HG02759 (cell line): ENCODE data around the gene SNX30.
A peak's percentile ranks its signal among the peaks of the same experiment; 100 is the strongest.

ENCODE experiments used
- ATAC-seq: cut with Tn5 transposase; IDR thresholded peaks from one replicate; pipeline ENCODE4 v1.9.1; 2021; ENCODE audit warnings: mild to moderate bottlenecking, moderate library complexity; ENCODE audit not compliant: unreplicated experiment

Gene SNX30

GRCh38 chr9:112751056-112751795, 666 bp downstream of the SNX30 start:
- peak; percentile 38 for ATAC-seq

- ATAC-seq, result no peak
Measured at GRCh38 chr9:112752334-112753125, 2.0 kb downstream of the SNX30 start.

GRCh38 chr9:112753725-112754124, 3.2 kb downstream of the SNX30 start:
- no peak for ATAC-seq

GRCh38 chr9:112754578-112754977, 4.0 kb downstream of the SNX30 start:
- no peak for ATAC-seq

GRCh38 chr9:112755016-112755427, 4.5 kb downstream of the SNX30 start:
- ATAC-seq, result no peak

- no peak for ATAC-seq
Measured at GRCh38 chr9:112755675-112756074, 5.1 kb downstream of the SNX30 start.

GRCh38 chr9:112757282-112757883, 6.8 kb downstream of the SNX30 start:
- ATAC-seq, result no peak

- no peak for ATAC-seq
Measured at GRCh38 chr9:112757940-112758339, 7.4 kb downstream of the SNX30 start.

- no peak for ATAC-seq
Measured at GRCh38 chr9:112760821-112761220, 10.3 kb downstream of the SNX30 start.

- ATAC-seq, result no peak
Measured at GRCh38 chr9:112761912-112762655, 11.5 kb downstream of the SNX30 start.

GRCh38 chr9:112762726-112763518, 12.4 kb downstream of the SNX30 start:
- no peak for ATAC-seq

GRCh38 chr9:112764344-112764743, 13.8 kb downstream of the SNX30 start:
- no peak for ATAC-seq

GRCh38 chr9:112764837-112765236, 14.3 kb downstream of the SNX30 start:
- no peak for ATAC-seq

- ATAC-seq, result no peak
Measured at GRCh38 chr9:112765281-112765680, 14.7 kb downstream of the SNX30 start.

- peak; percentile 40 for ATAC-seq
Measured at GRCh38 chr9:112771359-112772214, 21.0 kb downstream of the SNX30 start.

GRCh38 chr9:112772215-112772509, 21.6 kb downstream of the SNX30 start:
- ATAC-seq, result no peak

GRCh38 chr9:112772551-112772950, 22.0 kb downstream of the SNX30 start:
- no peak for ATAC-seq

GRCh38 chr9:112774006-112774996, 23.7 kb downstream of the SNX30 start:
- peak; percentile 38 for ATAC-seq
